Cardiac muscle cell (in vitro differentiated cells and primary cell): Measurements from ENCODE around the gene TMEM213. TPM values are rescaled to one million over a fixed set of nuclear protein-coding genes. Genes with fewer than 3 reads are reported as not detected.

Source experiments
- DNase-seq, 2 donors: peaks; one replicate each; pipeline versions ENCODE4 v3.0.0 to v3.0.0-alpha.2; 2010 to 2017; ENCODE audit warnings: low read depth in 1 of 2, low spot score in 1 of 2
- H3K27ac ChIP-seq: fragments of 200-600 bp; sonication (generic); 2 replicates; pipeline ENCODE4 v1.5.1; 2016
- H3K27me3 ChIP-seq: fragments of 200-600 bp; sonication (generic); 2 replicates; pipeline ENCODE4 v1.6.0; 2016; ENCODE audit warnings: control low read depth
- H3K36me3 ChIP-seq: fragments of 200-600 bp; sonication (generic); 2 replicates; pipeline ENCODE4 v1.5.1; 2016; ENCODE audit warnings: control low read depth
- H3K4me1 ChIP-seq: fragments of 200-600 bp; sonication (generic); 2 replicates; pipeline ENCODE4 v1.8.1; 2017; ENCODE audit warnings: low read depth, mild to moderate bottlenecking, mixed run types
- H3K4me3 ChIP-seq: fragments of 200-600 bp; sonication (generic); 2 replicates; pipeline ENCODE4 v1.5.1; 2016; ENCODE audit warnings: mild to moderate bottlenecking
- H3K9me3 ChIP-seq: fragments of 200-600 bp; sonication (generic); 2 replicates; pipeline ENCODE4 v1.5.1; 2017; ENCODE audit warnings: low read depth, mild to moderate bottlenecking, control low read depth
- polyA plus RNA-seq: library from polyadenylated mRNA; unstranded; fragments of >200 nt; fragmentation: Nextera tagmentation; extraction: Ambion mirVana; gene quantifications from 2 replicates; pipeline ENCODE4 v1.2.1, GENCODE V29; 2016
- total RNA-seq: library from RNA; depleted of rRNA; stranded (reverse); fragments of >200 nt; gene quantifications from 2 replicates; pipeline ENCODE4 v1.2.3, GENCODE V29; 2016
- TF ChIP-seq, protein P1 (sequence below): IDR thresholded peaks from 2 replicates; pipeline ENCODE4 v1.5.1; 2012; ENCODE audit warnings: low read depth, mild to moderate bottlenecking, low read length

Gene TMEM213
- total and polyA plus RNA-seq, 2 experiments from 2014 or later: not detected

GRCh38 chr7:138863931-138864330, 66.1 kb downstream of the TMEM213 start:
- no peak for DNase-seq
- TF ChIP-seq, protein P1, sequence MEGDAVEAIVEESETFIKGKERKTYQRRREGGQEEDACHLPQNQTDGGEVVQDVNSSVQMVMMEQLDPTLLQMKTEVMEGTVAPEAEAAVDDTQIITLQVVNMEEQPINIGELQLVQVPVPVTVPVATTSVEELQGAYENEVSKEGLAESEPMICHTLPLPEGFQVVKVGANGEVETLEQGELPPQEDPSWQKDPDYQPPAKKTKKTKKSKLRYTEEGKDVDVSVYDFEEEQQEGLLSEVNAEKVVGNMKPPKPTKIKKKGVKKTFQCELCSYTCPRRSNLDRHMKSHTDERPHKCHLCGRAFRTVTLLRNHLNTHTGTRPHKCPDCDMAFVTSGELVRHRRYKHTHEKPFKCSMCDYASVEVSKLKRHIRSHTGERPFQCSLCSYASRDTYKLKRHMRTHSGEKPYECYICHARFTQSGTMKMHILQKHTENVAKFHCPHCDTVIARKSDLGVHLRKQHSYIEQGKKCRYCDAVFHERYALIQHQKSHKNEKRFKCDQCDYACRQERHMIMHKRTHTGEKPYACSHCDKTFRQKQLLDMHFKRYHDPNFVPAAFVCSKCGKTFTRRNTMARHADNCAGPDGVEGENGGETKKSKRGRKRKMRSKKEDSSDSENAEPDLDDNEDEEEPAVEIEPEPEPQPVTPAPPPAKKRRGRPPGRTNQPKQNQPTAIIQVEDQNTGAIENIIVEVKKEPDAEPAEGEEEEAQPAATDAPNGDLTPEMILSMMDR: no peak
- H3K4me3 ChIP-seq: no peak overlapping the region
- H3K4me1 ChIP-seq: no peaks in the 10 kb centered on the region
- H3K36me3 ChIP-seq: peaks cover 27% of the 10 kb centered on the region
- H3K27me3 ChIP-seq: no peaks in the 10 kb centered on the region
- H3K27ac ChIP-seq: no peak overlapping the region
- H3K9me3 ChIP-seq: no peaks in the 10 kb centered on the region

DNA sequence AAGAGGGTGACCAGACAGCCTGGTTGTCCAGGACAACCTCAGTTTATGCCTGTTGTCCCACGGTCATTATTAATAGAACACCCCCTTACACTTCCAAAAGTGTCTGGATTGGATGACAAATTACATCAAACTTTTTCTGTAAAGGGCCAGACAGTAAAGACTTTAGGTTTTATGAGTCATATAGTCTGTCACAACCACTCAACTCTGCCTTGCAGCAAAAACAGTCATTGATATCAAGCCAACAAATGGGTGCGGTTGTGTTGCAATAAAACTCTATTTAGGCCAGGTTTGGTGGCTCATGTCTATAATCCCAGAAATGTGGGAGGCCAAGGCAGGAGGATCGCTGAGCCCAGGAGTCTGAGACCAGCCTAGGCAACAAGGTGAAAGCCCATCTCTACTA, 66.9 kb downstream of the TMEM213 start:
- Histone ChIP-seq H3K27me3 (no peaks in the 10 kb centered on the region), H3K27ac (no peak overlapping the region), H3K9me3 (no peaks in the 10 kb centered on the region), H3K36me3 (peaks cover 30% of the 10 kb centered on the region), H3K4me3 (no peak overlapping the region), H3K4me1 (no peaks in the 10 kb centered on the region)
- DNase-seq: peak in 1 of 2 donors; percentile 86
- TF ChIP-seq, protein P1: no peak

DNA sequence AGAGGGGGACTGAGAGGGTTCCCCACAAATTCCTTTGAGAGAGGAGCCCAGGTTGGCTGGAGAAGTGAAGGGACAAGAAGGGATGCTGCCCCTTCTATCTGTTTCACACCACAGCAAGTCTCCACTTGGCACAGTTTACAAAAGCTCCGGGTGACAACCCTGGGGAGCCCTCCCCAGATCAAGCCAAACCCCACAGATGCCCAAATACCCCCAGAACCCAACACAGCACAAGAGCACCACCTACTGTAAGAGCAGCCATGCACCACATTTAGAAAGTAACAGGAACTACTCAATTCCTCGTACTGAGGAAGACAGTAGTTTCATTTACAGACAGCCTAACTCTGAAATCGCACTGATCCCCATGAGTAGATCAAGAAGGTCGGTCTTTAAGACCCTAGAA, 68.0 kb downstream of the TMEM213 start:
- no peaks in the 10 kb centered on the region for H3K4me1 ChIP-seq
- TF ChIP-seq, protein P1: peak; percentile 43
- H3K36me3 ChIP-seq: peaks cover 31% of the 10 kb centered on the region
- H3K4me3 ChIP-seq: no peak overlapping the region
- H3K27ac ChIP-seq: no peak overlapping the region
- DNase-seq: peak in 1 of 2 donors; percentile 17
- no peaks in the 10 kb centered on the region for H3K27me3 ChIP-seq
- H3K9me3 ChIP-seq: no peaks in the 10 kb centered on the region

DNA sequence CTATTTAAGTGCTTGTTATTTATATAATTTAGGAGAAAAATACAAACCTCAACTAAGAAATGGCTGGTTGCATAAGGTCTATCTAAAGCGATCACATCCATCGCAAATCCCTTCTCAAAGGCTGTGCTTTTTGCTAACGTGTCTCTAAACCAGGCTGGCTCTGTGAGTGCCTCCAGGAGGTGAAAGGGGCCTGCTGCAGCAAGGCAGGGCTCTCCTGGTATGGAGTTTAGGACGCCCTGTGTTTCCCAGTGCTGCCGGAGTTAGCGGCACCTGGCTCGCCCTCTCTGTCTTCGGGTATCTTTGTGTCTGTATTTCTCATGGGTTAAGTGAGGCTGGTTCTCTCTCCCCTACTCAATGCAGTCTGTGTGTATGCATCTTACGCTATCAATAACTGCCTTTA, 68.6 kb downstream of the TMEM213 start:
- no peak for DNase-seq
- Histone ChIP-seq H3K9me3 (no peaks in the 10 kb centered on the region), H3K27ac (no peak overlapping the region), H3K4me1 (no peaks in the 10 kb centered on the region), H3K27me3 (no peaks in the 10 kb centered on the region), H3K36me3 (peaks cover 31% of the 10 kb centered on the region), H3K4me3 (no peak overlapping the region)
- TF ChIP-seq, protein P1: no peak

DNA sequence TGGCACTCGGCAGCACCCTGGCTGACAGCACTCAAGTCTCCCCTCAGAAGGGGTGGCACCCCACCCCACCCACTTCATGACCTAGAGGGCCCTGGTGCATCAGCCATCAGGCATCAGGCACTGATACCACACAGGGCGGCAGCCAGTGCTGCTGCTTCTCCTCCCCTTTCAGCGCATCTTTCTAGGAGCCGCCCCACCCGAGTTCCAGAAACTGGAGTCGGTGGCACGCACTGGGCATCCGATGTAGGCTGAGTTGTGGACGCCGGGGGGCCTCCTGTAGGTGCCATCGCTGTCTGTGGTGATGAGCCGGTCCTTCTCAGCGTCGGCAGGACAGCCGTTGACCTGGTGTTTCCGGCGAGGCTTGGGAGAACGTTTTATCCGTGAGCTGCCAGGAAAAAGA, 70.0 kb downstream of the TMEM213 start:
- H3K4me3 ChIP-seq: no peak overlapping the region
- no peak for DNase-seq
- H3K27me3 ChIP-seq: no peaks in the 10 kb centered on the region
- H3K27ac ChIP-seq: no peak overlapping the region
- no peaks in the 10 kb centered on the region for H3K4me1 ChIP-seq
- no peaks in the 10 kb centered on the region for H3K9me3 ChIP-seq
- TF ChIP-seq, protein P1: no peak
- peaks cover 34% of the 10 kb centered on the region for H3K36me3 ChIP-seq

DNA sequence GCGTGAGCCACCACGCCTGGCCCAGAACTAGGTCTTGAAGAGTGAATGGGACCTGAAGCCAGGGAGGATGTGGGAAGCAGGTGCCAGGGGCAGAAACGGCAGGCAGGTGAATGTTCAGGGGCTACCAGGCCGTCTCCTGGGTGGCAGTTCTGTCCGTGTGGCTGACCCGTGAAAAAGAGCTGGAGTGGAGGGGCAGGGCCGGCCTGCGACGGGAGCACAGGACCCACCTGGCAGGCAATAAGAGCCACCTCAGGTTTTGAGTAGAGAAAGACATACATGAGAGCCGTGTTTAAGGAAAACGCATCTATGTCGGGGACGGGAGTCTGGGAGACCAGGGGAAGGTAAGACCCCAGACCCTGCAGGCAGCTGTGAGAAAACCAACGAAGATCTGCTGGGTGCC, 70.9 kb downstream of the TMEM213 start:
- peaks cover 34% of the 10 kb centered on the region for H3K36me3 ChIP-seq
- no peak for DNase-seq
- no peak overlapping the region for H3K4me3 ChIP-seq
- no peak overlapping the region for H3K27ac ChIP-seq
- H3K9me3 ChIP-seq: no peaks in the 10 kb centered on the region
- no peaks in the 10 kb centered on the region for H3K4me1 ChIP-seq
- no peaks in the 10 kb centered on the region for H3K27me3 ChIP-seq
- TF ChIP-seq, protein P1: no peak
